ENCODE measurements around the gene NECTIN2.

DNA sequence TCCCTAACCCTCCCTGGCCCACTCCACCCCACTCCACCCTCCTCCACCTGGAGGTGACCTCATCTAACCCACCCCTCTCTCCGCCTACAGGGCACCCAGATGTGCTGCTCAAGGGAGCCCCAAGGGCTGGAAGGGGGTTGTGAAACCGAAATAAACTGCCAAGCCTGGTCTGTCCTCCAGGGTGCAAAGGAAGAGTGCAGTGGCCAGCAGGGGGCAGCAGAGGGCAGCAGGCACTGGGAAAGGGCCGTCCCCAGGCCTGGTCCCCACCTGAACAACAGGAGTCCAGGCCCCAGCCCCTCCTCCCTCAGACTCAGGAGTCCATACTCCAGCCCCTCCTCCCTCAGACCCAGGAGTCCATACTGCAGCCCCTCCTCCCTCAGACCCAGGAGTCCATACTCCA is 45.6 kb upstream of the NECTIN2 start:
- TF ChIP-seq, protein P1, sequence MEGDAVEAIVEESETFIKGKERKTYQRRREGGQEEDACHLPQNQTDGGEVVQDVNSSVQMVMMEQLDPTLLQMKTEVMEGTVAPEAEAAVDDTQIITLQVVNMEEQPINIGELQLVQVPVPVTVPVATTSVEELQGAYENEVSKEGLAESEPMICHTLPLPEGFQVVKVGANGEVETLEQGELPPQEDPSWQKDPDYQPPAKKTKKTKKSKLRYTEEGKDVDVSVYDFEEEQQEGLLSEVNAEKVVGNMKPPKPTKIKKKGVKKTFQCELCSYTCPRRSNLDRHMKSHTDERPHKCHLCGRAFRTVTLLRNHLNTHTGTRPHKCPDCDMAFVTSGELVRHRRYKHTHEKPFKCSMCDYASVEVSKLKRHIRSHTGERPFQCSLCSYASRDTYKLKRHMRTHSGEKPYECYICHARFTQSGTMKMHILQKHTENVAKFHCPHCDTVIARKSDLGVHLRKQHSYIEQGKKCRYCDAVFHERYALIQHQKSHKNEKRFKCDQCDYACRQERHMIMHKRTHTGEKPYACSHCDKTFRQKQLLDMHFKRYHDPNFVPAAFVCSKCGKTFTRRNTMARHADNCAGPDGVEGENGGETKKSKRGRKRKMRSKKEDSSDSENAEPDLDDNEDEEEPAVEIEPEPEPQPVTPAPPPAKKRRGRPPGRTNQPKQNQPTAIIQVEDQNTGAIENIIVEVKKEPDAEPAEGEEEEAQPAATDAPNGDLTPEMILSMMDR (IDR thresholded peaks at IDR 0.05; ENCODE audit: insufficient read depth, low read length, poor library complexity, severe bottlenecking), result peak; percentile 88
- TF ChIP-seq EZH2phosphoT487 (conservative IDR thresholded peaks at IDR 0.05; ENCODE audit: low read length), result no peak

Data from SU-DHL-6 (cell line).